ENCODE data around the gene RFX6. TPM values are rescaled to one million over a fixed set of nuclear protein-coding genes. Genes with fewer than 3 reads are reported as not detected.

RFX6 gene
- total and polyA plus RNA-seq, 2 experiments from 2014 or later: not detected

GRCh38 chr6:116877743-116878142, 701 bp downstream of the RFX6 start:
- Histone ChIP-seq H3K79me2 (ENCODE audit: insufficient read depth) (no peaks in the 10 kb centered on the region), H3K4me2 (ENCODE audit: unreplicated experiment) (no peak overlapping the region), H3K4me3 (no peak overlapping the region), H3K9me2 (ENCODE audit: insufficient read depth) (no peaks in the 10 kb centered on the region), H3K27me3 (replicated peaks; ENCODE audit: insufficient read depth) (peaks cover 47% of the 10 kb centered on the region), H2AFZ (no peak overlapping the region), H3K27ac (no peak overlapping the region), H3K9ac (no peak overlapping the region), H3K9me3 (ENCODE audit: low read depth) (no peaks in the 10 kb centered on the region), H4K20me1 (ENCODE audit: insufficient read depth) (no peaks in the 10 kb centered on the region), H3K36me3 (ENCODE audit: low read depth) (no peaks in the 10 kb centered on the region), H3F3A (ENCODE audit: insufficient read depth) (no peaks in the 10 kb centered on the region), H3K4me1 (ENCODE audit: insufficient read depth) (no peaks in the 10 kb centered on the region)
- no peak for DNase-seq
- in situ Hi-C loops (cut with MboI): no loop called here
- TF ChIP-seq EZH2phosphoT487 (IDR thresholded peaks at IDR 0.05; ENCODE audit: insufficient read depth, low read depth) (no peak), EZH2 (IDR thresholded peaks at IDR 0.05; ENCODE audit: insufficient read depth, poor library complexity, severe bottlenecking) (peak; percentile 58)
- 1 to 2% methylated on average over 10 of the region's 10 CpGs for WGBS, 2 experiments (ENCODE audit: low coverage in 1 of 2, low lambda C conversion rate in 2 of 2, missing lambda C conversion rate in 2 of 2)

GRCh38 chr6:116881236-116881635, 4.2 kb downstream of the RFX6 start:
- DNase-seq: peak; percentile 14
- no peaks in the 10 kb centered on the region for H3K9me3 ChIP-seq (ENCODE audit: low read depth)
- H3K9me2 ChIP-seq (ENCODE audit: insufficient read depth): no peaks in the 10 kb centered on the region

GRCh38 chr6:116883005-116883404, 6.0 kb downstream of the RFX6 start:
- no peak overlapping the region for H3K9ac ChIP-seq
- TF ChIP-seq EZH2phosphoT487 (IDR thresholded peaks at IDR 0.05; ENCODE audit: insufficient read depth, low read depth): no peak
- TF ChIP-seq EZH2 (IDR thresholded peaks at IDR 0.05; ENCODE audit: insufficient read depth, poor library complexity, severe bottlenecking): no peak
- peak; percentile 30 for DNase-seq
- H3K4me1 ChIP-seq (ENCODE audit: insufficient read depth): no peaks in the 10 kb centered on the region
- no peaks in the 10 kb centered on the region for H3K9me3 ChIP-seq (ENCODE audit: low read depth)
- H3K36me3 ChIP-seq (ENCODE audit: low read depth): no peaks in the 10 kb centered on the region
- in situ Hi-C loops (cut with MboI): no loop called here
- H3K27ac ChIP-seq: no peak overlapping the region
- no peak overlapping the region for H2AFZ ChIP-seq
- no peaks in the 10 kb centered on the region for H3K9me2 ChIP-seq (ENCODE audit: insufficient read depth)
- no peak overlapping the region for H3K4me3 ChIP-seq
- no peaks in the 10 kb centered on the region for H4K20me1 ChIP-seq (ENCODE audit: insufficient read depth)
- no peaks in the 10 kb centered on the region for H3K79me2 ChIP-seq (ENCODE audit: insufficient read depth)
- no peaks in the 10 kb centered on the region for H3F3A ChIP-seq (ENCODE audit: insufficient read depth)
- H3K27me3 ChIP-seq (replicated peaks; ENCODE audit: insufficient read depth): peaks cover 11% of the 10 kb centered on the region
- no peak overlapping the region for H3K4me2 ChIP-seq (ENCODE audit: unreplicated experiment)
- WGBS, 2 experiments (ENCODE audit: low coverage in 1 of 2, low lambda C conversion rate in 2 of 2, missing lambda C conversion rate in 2 of 2): 75 to 93% methylated on average over 1 of the region's 1 CpG

More at GRCh38 chr6:116881236-116881635, 4.2 kb downstream of the RFX6 start:
- Histone ChIP-seq H3K79me2 (ENCODE audit: insufficient read depth) (no peaks in the 10 kb centered on the region), H3K4me1 (ENCODE audit: insufficient read depth) (no peaks in the 10 kb centered on the region), H3K27ac (no peak overlapping the region), H3K9ac (no peak overlapping the region), H3K4me2 (ENCODE audit: unreplicated experiment) (no peak overlapping the region), H3K27me3 (replicated peaks; ENCODE audit: insufficient read depth) (peaks cover 24% of the 10 kb centered on the region), H3F3A (ENCODE audit: insufficient read depth) (no peaks in the 10 kb centered on the region), H2AFZ (no peak overlapping the region), H3K4me3 (no peak overlapping the region), H4K20me1 (ENCODE audit: insufficient read depth) (no peaks in the 10 kb centered on the region), H3K36me3 (ENCODE audit: low read depth) (no peaks in the 10 kb centered on the region)
- in situ Hi-C loops (cut with MboI): no loop called here
- TF ChIP-seq EZH2 (IDR thresholded peaks at IDR 0.05; ENCODE audit: insufficient read depth, poor library complexity, severe bottlenecking) (no peak), EZH2phosphoT487 (IDR thresholded peaks at IDR 0.05; ENCODE audit: insufficient read depth, low read depth) (no peak)

GRCh38 chr6:116884530-116884929, 7.5 kb downstream of the RFX6 start:
- Histone ChIP-seq H3K27me3 (replicated peaks; ENCODE audit: insufficient read depth) (no peaks in the 10 kb centered on the region), H3K9me3 (ENCODE audit: low read depth) (no peaks in the 10 kb centered on the region), H3K79me2 (ENCODE audit: insufficient read depth) (no peaks in the 10 kb centered on the region), H3K9me2 (ENCODE audit: insufficient read depth) (no peaks in the 10 kb centered on the region), H3K4me2 (ENCODE audit: unreplicated experiment) (no peak overlapping the region), H3K27ac (no peak overlapping the region), H3K4me3 (no peak overlapping the region), H3K36me3 (ENCODE audit: low read depth) (no peaks in the 10 kb centered on the region), H2AFZ (no peak overlapping the region), H4K20me1 (ENCODE audit: insufficient read depth) (no peaks in the 10 kb centered on the region), H3F3A (ENCODE audit: insufficient read depth) (no peaks in the 10 kb centered on the region), H3K4me1 (ENCODE audit: insufficient read depth) (no peaks in the 10 kb centered on the region), H3K9ac (no peak overlapping the region)
- TF ChIP-seq EZH2 (IDR thresholded peaks at IDR 0.05; ENCODE audit: insufficient read depth, poor library complexity, severe bottlenecking): no peak
- TF ChIP-seq EZH2phosphoT487 (IDR thresholded peaks at IDR 0.05; ENCODE audit: insufficient read depth, low read depth): no peak
- in situ Hi-C loops (cut with MboI): no loop called here
- no peak for DNase-seq
- 78 to 85% methylated on average over 3 of the region's 3 CpGs for WGBS, 2 experiments (ENCODE audit: low coverage in 1 of 2, low lambda C conversion rate in 2 of 2, missing lambda C conversion rate in 2 of 2)

GRCh38 chr6:116887168-116887567, 10.1 kb downstream of the RFX6 start:
- TF ChIP-seq EZH2 (IDR thresholded peaks at IDR 0.05; ENCODE audit: insufficient read depth, poor library complexity, severe bottlenecking): no peak
- TF ChIP-seq EZH2phosphoT487 (IDR thresholded peaks at IDR 0.05; ENCODE audit: insufficient read depth, low read depth): no peak
- no peaks in the 10 kb centered on the region for H3K9me2 ChIP-seq (ENCODE audit: insufficient read depth)
- no peak overlapping the region for H3K27ac ChIP-seq
- no peaks in the 10 kb centered on the region for H3K4me1 ChIP-seq (ENCODE audit: insufficient read depth)
- no peak overlapping the region for H3K4me3 ChIP-seq
- H4K20me1 ChIP-seq (ENCODE audit: insufficient read depth): no peaks in the 10 kb centered on the region
- H3K4me2 ChIP-seq (ENCODE audit: unreplicated experiment): no peak overlapping the region
- no peaks in the 10 kb centered on the region for H3K36me3 ChIP-seq (ENCODE audit: low read depth)
- DNase-seq: no peak
- in situ Hi-C loops (cut with MboI): no loop called here
- no peak overlapping the region for H3K9ac ChIP-seq
- H3K79me2 ChIP-seq (ENCODE audit: insufficient read depth): no peaks in the 10 kb centered on the region
- no peaks in the 10 kb centered on the region for H3K9me3 ChIP-seq (ENCODE audit: low read depth)
- WGBS, 2 experiments (ENCODE audit: low coverage in 1 of 2, low lambda C conversion rate in 2 of 2, missing lambda C conversion rate in 2 of 2): 32 to 39% methylated on average over 3 of the region's 3 CpGs
- no peaks in the 10 kb centered on the region for H3F3A ChIP-seq (ENCODE audit: insufficient read depth)
- no peak overlapping the region for H2AFZ ChIP-seq
- no peaks in the 10 kb centered on the region for H3K27me3 ChIP-seq (replicated peaks; ENCODE audit: insufficient read depth)

Data from GM23248 (cell line).